ENCODE data around the gene DNM1L. TPM values are rescaled to one million over a fixed set of nuclear protein-coding genes. Genes with fewer than 3 reads are reported as not detected.

DNM1L gene
- total RNA-seq, 2 experiments from 2014 or later, result 61.1 to 102 TPM

- Histone ChIP-seq H2AFZ (ENCODE audit: low read length) (no peak overlapping the region), H3K36me3 (ENCODE audit: insufficient read depth, low read length) (peaks cover 35% of the 10 kb centered on the region), H3K79me2 (ENCODE audit: insufficient read depth, low read depth, low read length) (peaks cover 68% of the 10 kb centered on the region), H3K27ac (ENCODE audit: low read depth, low read length, poor library complexity, severe bottlenecking) (no peak overlapping the region), H3K9me2 (ENCODE audit: insufficient read depth, low read length) (no peaks in the 10 kb centered on the region), H3K9me3 (ENCODE audit: low read length) (no peaks in the 10 kb centered on the region), H3K4me3 (ENCODE audit: low read depth, low read length, poor library complexity, severe bottlenecking) (peak overlapping the region; percentile 87), H4K20me1 (ENCODE audit: insufficient read depth, low read length) (peaks cover 8% of the 10 kb centered on the region), H3K4me1 (ENCODE audit: insufficient read depth, low read length, poor library complexity, severe bottlenecking) (peaks cover 18% of the 10 kb centered on the region), H3K4me2 (ENCODE audit: low read length) (peak overlapping the region; percentile 83)
- ChIA-PET POLR2A (interaction anchor here (0.6 kb wide), 1 partner anchor 163 kb away, joined by 3 read pairs; no protein-coding TSS in a partner anchor), CTCF (ENCODE audit: unreplicated experiment) (no interaction called here)
- no peak for DNase-seq (ENCODE audit: low spot score)
- no peak for TF ChIP-seq CTCF (conservative IDR thresholded peaks at IDR 0.05; ENCODE audit: low read length)
- TF ChIP-seq EZH2phosphoT487 (IDR thresholded peaks at IDR 0.05; ENCODE audit: borderline replicate concordance, low read depth, low read length), result no peak
- intact Hi-C loops (cut with micrococcal nuclease; ENCODE audit: unreplicated experiment), result no loop called here
- BruUV-seq (replicated peaks), result no TSS peak
These were observed 2.2 kb downstream of the DNM1L start for GRCh38 chr12:32681272-32681671.

GRCh38 chr12:32686340-32686739 is 7.2 kb downstream of the DNM1L start:
- Histone ChIP-seq H3K4me3 (ENCODE audit: low read depth, low read length, poor library complexity, severe bottlenecking) (no peak overlapping the region), H3K9me3 (ENCODE audit: low read length) (no peaks in the 10 kb centered on the region), H3K27ac (ENCODE audit: low read depth, low read length, poor library complexity, severe bottlenecking) (no peak overlapping the region), H4K20me1 (ENCODE audit: insufficient read depth, low read length) (no peaks in the 10 kb centered on the region; the same call in 1 of the 2 replicates), H3K9me2 (ENCODE audit: insufficient read depth, low read length) (no peaks in the 10 kb centered on the region), H2AFZ (ENCODE audit: low read length) (no peak overlapping the region), H3K4me1 (ENCODE audit: insufficient read depth, low read length, poor library complexity, severe bottlenecking) (peaks cover 8% of the 10 kb centered on the region), H3K36me3 (ENCODE audit: insufficient read depth, low read length) (peaks cover 75% of the 10 kb centered on the region), H3K79me2 (ENCODE audit: insufficient read depth, low read depth, low read length) (peaks cover 97% of the 10 kb centered on the region), H3K4me2 (ENCODE audit: low read length) (no peak overlapping the region)
- POLR2A ChIA-PET, result interaction anchor here (1.0 kb wide), 1 partner anchor 16 kb away, joined by 4 read pairs; no protein-coding TSS in a partner anchor
- CTCF ChIA-PET (ENCODE audit: unreplicated experiment), result no interaction called here
- no peak for DNase-seq (ENCODE audit: low spot score)
- no TSS peak for BruUV-seq (replicated peaks)
- intact Hi-C loops (cut with micrococcal nuclease; ENCODE audit: unreplicated experiment), result no loop called here
- TF ChIP-seq CTCF (conservative IDR thresholded peaks at IDR 0.05; ENCODE audit: low read length) (no peak), EZH2phosphoT487 (IDR thresholded peaks at IDR 0.05; ENCODE audit: borderline replicate concordance, low read depth, low read length) (no peak)

DNA sequence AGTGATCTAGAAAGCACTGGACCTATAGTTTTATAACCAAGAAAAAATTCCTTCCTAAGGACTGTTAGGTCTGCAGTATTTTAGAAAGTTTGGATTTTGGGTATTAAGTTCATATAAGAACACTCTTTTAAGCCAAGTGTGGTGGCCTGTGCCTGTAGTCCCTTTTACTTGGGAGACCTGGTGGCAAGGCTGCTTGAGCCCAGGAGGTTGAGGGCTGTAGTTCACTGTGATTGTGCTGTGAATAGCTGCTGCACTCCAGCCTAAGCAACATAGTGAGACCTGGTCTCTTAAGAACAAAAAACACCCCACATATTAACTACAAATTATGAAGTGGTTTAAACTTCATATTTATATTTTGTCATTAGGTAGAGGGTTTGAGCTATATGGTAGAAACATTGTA is 9.7 kb downstream of the DNM1L start:
- H4K20me1 ChIP-seq (ENCODE audit: insufficient read depth, low read length), result no peaks in the 10 kb centered on the region; the same call in 1 of the 2 replicates
- no peaks in the 10 kb centered on the region for H3K9me2 ChIP-seq (ENCODE audit: insufficient read depth, low read length)
- intact Hi-C loops (cut with micrococcal nuclease; ENCODE audit: unreplicated experiment), result no loop called here
- DNase-seq (ENCODE audit: low spot score), result no peak
- no peaks in the 10 kb centered on the region for H3K4me1 ChIP-seq (ENCODE audit: insufficient read depth, low read length, poor library complexity, severe bottlenecking)
- CTCF ChIA-PET (ENCODE audit: unreplicated experiment), result interaction anchor here (1.5 kb wide), 1 partner anchor 15 kb away, joined by 3 read pairs; no protein-coding TSS in a partner anchor
- TF ChIP-seq EZH2phosphoT487 (IDR thresholded peaks at IDR 0.05; ENCODE audit: borderline replicate concordance, low read depth, low read length) (no peak), CTCF (conservative IDR thresholded peaks at IDR 0.05; ENCODE audit: low read length) (no peak)
- H3K9me3 ChIP-seq (ENCODE audit: low read length), result peaks cover 15% of the 10 kb centered on the region
- H3K4me2 ChIP-seq (ENCODE audit: low read length), result no peak overlapping the region
- BruUV-seq (replicated peaks), result no TSS peak
- H3K79me2 ChIP-seq (ENCODE audit: insufficient read depth, low read depth, low read length), result peaks cover 98% of the 10 kb centered on the region
- H3K4me3 ChIP-seq (ENCODE audit: low read depth, low read length, poor library complexity, severe bottlenecking), result no peak overlapping the region
- H3K36me3 ChIP-seq (ENCODE audit: insufficient read depth, low read length), result peaks cover 84% of the 10 kb centered on the region
- H2AFZ ChIP-seq (ENCODE audit: low read length), result no peak overlapping the region
- no peak overlapping the region for H3K27ac ChIP-seq (ENCODE audit: low read depth, low read length, poor library complexity, severe bottlenecking)
- POLR2A ChIA-PET, result interaction anchor here (0.6 to 5.0 kb wide), 10 partner anchors 11 to 1653 kb away, joined by 3 to 23 read pairs (median 4); no protein-coding TSS in a partner anchor

All from OCI-LY7 (cell line).